Epithelial cell of esophagus (primary cell): Measurements from ENCODE around the gene KAT5.
"Not testable (repeated sequence)": the region's sequence is repeated elsewhere in the genome, so short reads cannot be mapped to it uniquely, and the experiment has no call there.

Experiments
- DNase-seq: peaks from one replicate; pipeline ENCODE4 v3.0.0; 2010; ENCODE audit warnings: low read depth
- H3K4me3 ChIP-seq: 2 replicates; pipeline ENCODE4 v1.5.1; 2011; ENCODE audit warnings: mild to moderate bottlenecking, low read length, control low read depth
- TF ChIP-seq, protein P1 (sequence below): IDR thresholded peaks from 2 replicates; pipeline ENCODE4 v1.5.1; 2011; ENCODE audit warnings: low read depth, mild to moderate bottlenecking, low read length, control low read depth, inconsistent platforms; ENCODE audit not compliant: insufficient read depth; ENCODE audit errors: missing control alignments

Gene KAT5

DNA sequence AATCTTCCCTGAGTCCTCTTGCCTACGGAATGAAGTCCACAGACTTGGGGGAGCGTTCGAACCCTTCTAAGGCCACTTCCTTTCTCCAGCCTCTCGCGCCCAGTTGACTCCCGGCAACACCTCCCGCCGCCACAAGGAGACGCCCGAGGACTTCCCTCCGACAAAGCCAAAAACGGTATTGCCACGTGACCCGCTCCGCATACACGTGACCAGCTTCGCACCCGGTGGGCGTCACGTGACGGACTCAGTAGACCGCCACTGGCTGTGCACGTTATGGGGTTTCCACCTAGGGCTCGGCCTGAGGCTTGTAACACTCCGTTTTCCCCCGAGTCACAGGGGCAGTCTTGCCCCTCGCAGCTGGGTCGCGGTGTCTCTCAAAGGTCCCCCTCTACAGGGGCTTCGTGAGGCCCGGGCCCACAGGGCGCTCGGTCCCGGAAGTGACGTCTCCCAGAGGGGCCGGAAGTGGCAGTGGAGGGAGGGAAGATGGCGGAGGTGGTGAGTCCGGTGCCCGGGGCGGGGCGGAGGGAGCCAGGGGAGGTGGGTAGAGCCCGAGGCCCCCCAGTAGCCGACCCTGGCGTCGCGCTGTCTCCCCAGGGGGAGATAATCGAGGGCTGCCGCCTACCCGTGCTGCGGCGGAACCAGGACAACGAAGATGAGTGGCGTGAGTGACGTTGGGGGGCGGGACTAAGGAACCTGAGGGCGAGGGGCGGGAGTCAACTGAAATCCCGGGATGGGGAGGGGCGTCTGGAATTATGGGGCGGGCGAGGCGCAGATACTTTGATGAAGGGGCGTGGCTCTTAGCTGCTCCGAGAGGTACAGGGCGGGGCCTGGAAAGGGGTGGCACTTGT is at the start of gene KAT5:
Gene KAT5, plus strand, starts transcription at position 468 of the 848 bp plus-strand sequence. Its CDS starts 16 bp downstream, at position 484.
- peak within 1 kb of the TSS; percentile 84 for H3K4me3 ChIP-seq
- DNase-seq: peak; percentile 99

DNA sequence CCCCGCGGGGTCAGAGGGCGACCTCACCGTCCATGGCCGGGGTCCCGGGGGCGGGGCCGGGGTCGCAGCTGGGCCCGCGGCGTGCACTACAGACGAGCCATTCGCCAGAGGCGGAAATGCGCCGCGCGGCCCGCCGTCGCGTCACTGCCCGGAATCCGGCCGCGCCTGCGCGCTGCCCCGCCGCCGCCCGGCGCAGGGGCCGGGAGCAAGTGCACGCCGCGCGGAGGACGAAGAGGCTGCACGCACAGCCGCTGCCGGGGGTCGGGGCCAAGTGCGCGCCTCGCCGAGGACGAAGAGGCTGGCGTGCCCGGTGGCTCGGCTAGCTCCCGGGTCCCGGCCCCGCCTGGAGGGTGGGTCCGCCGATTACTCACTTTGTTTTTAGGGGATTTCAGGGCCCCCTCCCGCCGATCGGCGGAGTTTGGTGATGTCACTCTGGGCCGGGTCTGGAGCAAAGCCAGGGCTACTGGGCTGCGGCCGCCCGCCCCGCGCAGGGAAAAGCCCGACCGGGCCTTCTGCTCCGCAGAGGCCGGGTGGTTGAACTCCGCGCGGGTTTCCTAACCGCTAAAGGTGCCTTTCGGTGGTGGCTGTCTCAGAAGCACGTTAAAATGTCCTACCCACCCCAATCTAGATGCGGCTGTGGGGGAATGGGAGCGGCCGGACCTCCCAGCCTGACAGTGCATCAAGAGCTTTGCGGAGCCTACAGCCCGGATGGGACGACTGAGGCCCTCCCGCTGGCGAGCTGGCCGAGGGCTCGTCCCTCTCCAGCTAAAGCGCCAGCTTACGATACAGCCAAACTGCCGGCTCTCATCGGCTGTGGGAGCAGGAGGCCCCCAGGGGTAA is 49.0 kb upstream of the KAT5 start, which contains the start of gene RELA:
Gene RELA, minus strand, starts transcription at position 118 of the 840 bp plus-strand sequence. Its CDS starts 84 bp downstream, at position 34.
- DNase-seq: peak; percentile 96
- peak within 1 kb of the TSS; percentile 99 for H3K4me3 ChIP-seq
- TF ChIP-seq, protein P1, sequence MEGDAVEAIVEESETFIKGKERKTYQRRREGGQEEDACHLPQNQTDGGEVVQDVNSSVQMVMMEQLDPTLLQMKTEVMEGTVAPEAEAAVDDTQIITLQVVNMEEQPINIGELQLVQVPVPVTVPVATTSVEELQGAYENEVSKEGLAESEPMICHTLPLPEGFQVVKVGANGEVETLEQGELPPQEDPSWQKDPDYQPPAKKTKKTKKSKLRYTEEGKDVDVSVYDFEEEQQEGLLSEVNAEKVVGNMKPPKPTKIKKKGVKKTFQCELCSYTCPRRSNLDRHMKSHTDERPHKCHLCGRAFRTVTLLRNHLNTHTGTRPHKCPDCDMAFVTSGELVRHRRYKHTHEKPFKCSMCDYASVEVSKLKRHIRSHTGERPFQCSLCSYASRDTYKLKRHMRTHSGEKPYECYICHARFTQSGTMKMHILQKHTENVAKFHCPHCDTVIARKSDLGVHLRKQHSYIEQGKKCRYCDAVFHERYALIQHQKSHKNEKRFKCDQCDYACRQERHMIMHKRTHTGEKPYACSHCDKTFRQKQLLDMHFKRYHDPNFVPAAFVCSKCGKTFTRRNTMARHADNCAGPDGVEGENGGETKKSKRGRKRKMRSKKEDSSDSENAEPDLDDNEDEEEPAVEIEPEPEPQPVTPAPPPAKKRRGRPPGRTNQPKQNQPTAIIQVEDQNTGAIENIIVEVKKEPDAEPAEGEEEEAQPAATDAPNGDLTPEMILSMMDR: no peak

More for the DNA sequence above, at the start of gene KAT5:
- TF ChIP-seq, protein P1: peak; percentile 98

DNA sequence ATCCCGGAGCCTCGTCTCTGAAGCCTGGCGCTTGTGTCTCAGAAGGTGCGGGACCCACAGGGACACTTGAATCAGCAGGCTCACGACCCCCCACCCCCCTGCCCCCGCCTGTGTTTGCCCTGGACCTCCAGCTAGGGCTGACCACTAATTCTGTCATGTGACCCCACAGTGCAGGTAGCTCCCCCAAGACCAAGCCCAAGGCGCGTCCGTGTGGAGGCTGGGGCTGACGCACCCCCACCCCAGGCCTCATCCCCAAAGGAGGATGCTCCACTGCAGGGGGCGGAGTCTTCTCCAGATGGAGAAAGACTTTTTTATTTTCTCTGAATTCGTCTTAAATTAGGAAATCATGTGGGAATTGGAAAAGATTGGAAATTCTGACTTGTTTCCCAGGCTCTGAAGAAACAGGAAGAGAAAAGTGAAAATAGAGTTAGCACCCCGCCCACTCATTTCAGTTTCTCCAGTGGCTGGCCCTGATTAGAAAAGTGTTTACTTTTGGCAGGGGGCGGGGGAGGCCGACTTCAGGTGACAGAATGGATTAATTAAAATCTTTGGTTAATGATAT is 48.3 kb upstream of the KAT5 start:
- peak; percentile 46 for DNase-seq
- TF ChIP-seq, protein P1: no peak
- peak overlapping the region; percentile 70 for H3K4me3 ChIP-seq

DNA sequence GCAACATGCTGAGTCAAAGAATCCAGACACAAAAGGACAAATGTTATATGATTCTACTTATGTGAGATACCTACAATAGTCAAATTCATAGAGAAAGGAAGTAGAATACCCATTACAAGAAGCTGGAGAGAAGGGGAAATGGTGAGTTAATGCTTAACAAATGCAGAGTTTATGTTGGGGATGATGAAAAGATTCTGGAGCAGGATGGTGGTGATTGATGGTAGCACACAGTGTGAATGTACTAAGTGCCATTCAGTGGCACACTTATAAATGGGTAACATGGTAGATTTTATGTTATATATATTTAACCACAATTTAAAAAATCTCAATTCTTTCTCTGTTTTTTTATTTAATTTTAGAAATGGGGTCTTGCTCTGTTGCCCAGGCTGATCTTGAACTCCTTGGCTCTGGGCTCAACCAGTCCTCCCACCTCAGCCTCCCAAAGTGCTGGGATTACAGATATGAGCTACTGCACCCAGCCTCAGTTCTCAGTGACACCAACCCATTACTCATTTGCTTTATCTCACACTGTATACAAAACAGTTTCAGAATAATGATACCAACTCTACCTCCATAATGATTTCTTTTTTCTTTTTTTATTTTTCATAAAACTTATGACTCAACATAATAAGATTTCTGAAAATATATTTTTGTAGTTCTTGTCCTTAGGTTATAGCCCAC is 39.7 kb upstream of the KAT5 start:
- H3K4me3 ChIP-seq: no peak overlapping the region
- TF ChIP-seq, protein P1: no peak
- no peak for DNase-seq

DNA sequence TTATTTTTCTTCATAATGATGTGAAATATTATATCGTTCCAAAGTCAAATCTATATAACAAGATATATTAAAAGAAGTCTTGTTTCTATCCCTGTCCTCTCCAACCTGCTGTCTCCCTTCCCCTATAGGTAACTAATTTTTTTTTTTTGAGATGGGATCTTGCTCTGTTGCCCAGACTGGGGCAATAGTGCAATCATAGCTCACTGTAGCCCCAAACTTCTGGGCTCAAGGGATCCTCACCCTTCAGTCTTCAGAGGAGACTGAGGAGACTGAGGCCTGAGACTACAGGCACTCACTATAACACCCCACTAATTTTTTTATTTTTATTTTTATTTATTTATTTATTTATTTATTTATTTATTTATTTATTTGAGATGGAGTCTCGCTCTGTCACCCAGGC is 39.1 kb upstream of the KAT5 start:
- TF ChIP-seq, protein P1: no peak
- no peak overlapping the region for H3K4me3 ChIP-seq
- no peak for DNase-seq

DNA sequence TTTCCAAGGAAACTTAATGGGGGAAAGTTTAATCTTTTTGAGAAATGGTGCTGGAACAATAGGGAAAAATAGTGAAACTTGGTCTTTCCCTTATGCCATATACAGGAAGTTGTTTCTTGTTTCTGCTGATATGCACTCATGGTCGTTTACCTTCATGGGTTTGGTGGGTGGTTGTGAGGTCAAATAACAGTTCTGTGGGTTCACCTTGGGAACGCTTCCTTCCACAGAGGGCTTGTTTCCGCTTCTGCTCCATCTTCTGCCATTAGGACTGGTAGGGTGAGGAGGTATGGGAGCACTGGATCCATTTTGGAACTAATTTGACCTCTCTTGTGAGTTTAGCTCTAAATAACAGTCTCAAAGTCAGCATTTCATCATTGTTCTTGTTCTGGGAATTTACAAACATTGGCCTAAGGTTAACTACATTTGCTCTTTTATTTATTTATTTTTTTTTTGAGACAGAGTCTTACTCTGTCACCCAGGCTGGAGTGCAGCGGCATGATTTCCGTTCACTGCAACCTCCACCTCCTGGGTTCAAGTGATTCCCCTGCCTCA is 31.8 kb upstream of the KAT5 start:
- H3K4me3 ChIP-seq: no peak overlapping the region
- TF ChIP-seq, protein P1: no peak
- no peak for DNase-seq

DNA sequence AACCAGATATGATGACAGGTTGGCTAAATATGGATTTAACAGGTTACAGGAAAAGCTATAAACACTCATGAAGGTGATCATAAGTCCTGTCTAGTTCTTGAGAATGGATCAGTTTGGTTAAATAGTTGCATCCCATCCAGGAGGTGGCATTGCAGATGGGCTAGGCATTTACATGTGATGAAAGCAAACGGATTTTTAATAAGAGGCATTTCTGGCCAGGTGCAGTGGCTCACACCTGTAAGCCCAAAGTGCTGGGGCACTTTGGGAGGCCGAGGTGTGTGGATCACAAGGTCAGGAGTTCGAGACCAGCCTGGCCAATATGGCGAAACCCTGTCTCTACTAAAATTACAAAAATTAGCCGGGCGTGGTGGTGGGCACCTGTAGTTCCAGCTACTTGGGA is 28.6 kb upstream of the KAT5 start:
- DNase-seq, H3K4me3 ChIP-seq: not testable (repeated sequence)
